Sigmoid colon (tissue), 7 donors: ENCODE data around the gene GRIK4. TPM values are rescaled to one million over a fixed set of nuclear protein-coding genes. Genes with fewer than 3 reads are reported as not detected.

Experiments used
- DNase-seq: peaks from one replicate; pipeline ENCODE4 v3.0.0-alpha.2; 2019
- H3K27ac ChIP-seq, 4 donors: fragments of 200-600 bp; sonication (generic); one replicate each; pipeline ENCODE4 v1.5.1; 2016 to 2019; ENCODE audit warnings: mild to moderate bottlenecking in 1 of 4
- H3K27me3 ChIP-seq, 3 donors: fragments of 200-600 bp; sonication (generic); one replicate each; pipeline ENCODE4 v1.5.1; 2019; ENCODE audit warnings: mild to moderate bottlenecking in 1 of 3
- H3K36me3 ChIP-seq, 4 donors: fragments of 200-600 bp; sonication (generic); one replicate each; pipeline ENCODE4 v1.5.1; 2016 to 2019
- H3K4me1 ChIP-seq, 4 donors: fragments of 200-600 bp; sonication (generic); one replicate each; pipeline ENCODE4 v1.5.1; 2017 to 2019
- H3K4me3 ChIP-seq, 4 donors: fragments of 200-600 bp; sonication (generic); one replicate each; pipeline ENCODE4 v1.5.1; 2017 to 2019; ENCODE audit warnings: mild to moderate bottlenecking in 2 of 4, moderate library complexity in 1 of 4
- H3K9me3 ChIP-seq, 4 donors: fragments of 200-600 bp in 3 of 4; sonication (generic) in 3 of 4; one replicate each; pipeline versions ENCODE4 v1.5.1 to v1.6.1; 2013 to 2019
- EP300 ChIP-seq, 4 donors: sonication (generic); formaldehyde crosslinking; IDR thresholded peaks; one replicate each; pipeline ENCODE4 v1.6.1; 2017; ENCODE audit warnings: antibody characterized with exemption in 4 of 4
- POLR2A ChIP-seq, 2 donors: fragments of 450-650 bp; IDR thresholded peaks; one replicate each; pipeline ENCODE4 v1.6.1; 2016; ENCODE audit warnings: antibody characterized with exemption in 2 of 2, mild to moderate bottlenecking in 2 of 2, moderate library complexity in 2 of 2
- POLR2AphosphoS5 ChIP-seq, 4 donors: sonication (generic); formaldehyde crosslinking; IDR thresholded peaks; one replicate each; pipeline ENCODE4 v1.6.1; 2017; ENCODE audit warnings: antibody characterized with exemption in 4 of 4
- WGBS, 2 donors: extraction: QIAGEN DNeasy Blood & Tissue Kit; methylation state at CpG; one replicate each; pipeline ENCODE4 v1.1.7; 2013; 5-methylcytosine and 5-hydroxymethylcytosine counted together
- intact Hi-C: fragments of 100-400 bp; cut with DNase I; formaldehyde crosslinking; loops from one replicate; pipeline ENCODE4 v1.15.1; 2023
- polyA plus RNA-seq, 3 donors: library from polyadenylated mRNA; stranded (reverse); fragments of 200-250 nt; gene quantifications; one replicate each; pipeline ENCODE4 v1.2.3, GENCODE V29; 2013
- total RNA-seq, 4 donors: library from RNA; depleted of rRNA; stranded (reverse); fragments of >200 nt; gene quantifications; one replicate each; pipeline ENCODE4 v1.1.0, GENCODE V29; 2016
- TF ChIP-seq, protein P1 (sequence below), 4 experiments: fragments of 450-650 bp in 3 of 4; fragments of 200-600 bp in 1 of 4; IDR thresholded peaks; one replicate each; pipeline ENCODE4 v1.5.1; 2016 to 2019; ENCODE audit warnings: antibody characterized with exemption in 4 of 4, mild to moderate bottlenecking in 3 of 4, moderate library complexity in 2 of 4
- donor health status: healthy with polysubstance abuse.
- donor health status: Bipolar disorder and iron deficiency.
- donor health status: healthy.

Gene GRIK4
- total and polyA plus RNA-seq, 7 donors, result 0.10 to 0.36 (median 0.27) TPM; not detected in 4

DNA sequence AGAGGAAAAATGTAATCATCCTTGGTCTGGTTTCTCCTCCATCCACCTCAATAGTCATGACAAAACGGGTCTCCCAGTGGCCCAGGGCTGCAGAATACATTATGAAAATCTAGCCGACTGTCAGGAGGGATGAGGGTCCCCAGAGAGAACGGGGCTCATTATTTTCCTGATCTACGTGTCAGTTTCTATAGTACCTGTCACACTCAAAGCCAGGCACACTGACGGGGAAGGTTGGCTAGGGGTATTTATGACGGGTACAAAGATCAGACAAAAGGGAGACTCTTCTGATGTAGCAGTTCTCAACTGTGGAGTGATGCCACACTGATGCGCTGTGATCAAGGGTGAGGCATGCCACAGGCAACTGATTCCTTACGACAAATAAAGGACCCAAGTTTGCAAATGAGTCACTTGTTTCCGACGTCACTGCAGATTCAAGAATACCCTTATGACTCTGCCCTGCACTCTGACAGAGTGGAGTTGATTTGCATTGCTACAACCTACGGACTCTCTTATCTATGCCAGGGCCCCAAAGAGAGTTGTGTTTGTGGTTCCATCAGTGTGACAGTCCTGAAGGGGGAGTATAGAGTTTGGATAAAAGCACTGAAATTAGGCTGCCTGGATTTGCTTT, 324.2 kb downstream of the GRIK4 start:
- H3K27me3 ChIP-seq, result peaks cover 0 to 11% (median 4%) of the 10 kb centered on the region in 3 donors
- no peak overlapping the region for H3K4me3 ChIP-seq
- TF ChIP-seq EP300 (IDR thresholded peaks at IDR 0.05), result no peak
- no peak for DNase-seq
- intact Hi-C loops, result no loop called here
- no peak overlapping the region for H3K27ac ChIP-seq
- no peaks in the 10 kb centered on the region for H3K9me3 ChIP-seq
- H3K36me3 ChIP-seq, result no peaks in the 10 kb centered on the region
- 78 to 81% methylated on average over 11 of the region's 11 CpGs for WGBS, 2 donors
- no peaks in the 10 kb centered on the region for H3K4me1 ChIP-seq

- H3K27ac ChIP-seq, result no peak overlapping the region
- 52 to 88% methylated on average over 4 of the region's 4 CpGs for WGBS, 2 donors
- DNase-seq, result no peak
- no peak for TF ChIP-seq EP300 (IDR thresholded peaks at IDR 0.05)
- TF ChIP-seq POLR2A (IDR thresholded peaks at IDR 0.05), result no peak
- TF ChIP-seq POLR2AphosphoS5 (IDR thresholded peaks at IDR 0.05), result no peak
- TF ChIP-seq, protein P1, sequence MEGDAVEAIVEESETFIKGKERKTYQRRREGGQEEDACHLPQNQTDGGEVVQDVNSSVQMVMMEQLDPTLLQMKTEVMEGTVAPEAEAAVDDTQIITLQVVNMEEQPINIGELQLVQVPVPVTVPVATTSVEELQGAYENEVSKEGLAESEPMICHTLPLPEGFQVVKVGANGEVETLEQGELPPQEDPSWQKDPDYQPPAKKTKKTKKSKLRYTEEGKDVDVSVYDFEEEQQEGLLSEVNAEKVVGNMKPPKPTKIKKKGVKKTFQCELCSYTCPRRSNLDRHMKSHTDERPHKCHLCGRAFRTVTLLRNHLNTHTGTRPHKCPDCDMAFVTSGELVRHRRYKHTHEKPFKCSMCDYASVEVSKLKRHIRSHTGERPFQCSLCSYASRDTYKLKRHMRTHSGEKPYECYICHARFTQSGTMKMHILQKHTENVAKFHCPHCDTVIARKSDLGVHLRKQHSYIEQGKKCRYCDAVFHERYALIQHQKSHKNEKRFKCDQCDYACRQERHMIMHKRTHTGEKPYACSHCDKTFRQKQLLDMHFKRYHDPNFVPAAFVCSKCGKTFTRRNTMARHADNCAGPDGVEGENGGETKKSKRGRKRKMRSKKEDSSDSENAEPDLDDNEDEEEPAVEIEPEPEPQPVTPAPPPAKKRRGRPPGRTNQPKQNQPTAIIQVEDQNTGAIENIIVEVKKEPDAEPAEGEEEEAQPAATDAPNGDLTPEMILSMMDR (IDR thresholded peaks at IDR 0.05), result no peak
- intact Hi-C loops, result no loop called here
- peaks cover 0 to 4% (median 2%) of the 10 kb centered on the region in 3 donors for H3K27me3 ChIP-seq
- no peak overlapping the region for H3K4me3 ChIP-seq
- no peaks in the 10 kb centered on the region for H3K9me3 ChIP-seq
- H3K36me3 ChIP-seq, result no peaks in the 10 kb centered on the region
- no peaks in the 10 kb centered on the region for H3K4me1 ChIP-seq
Measured at GRCh38 chr11:120837696-120838095, 326.1 kb downstream of the GRIK4 start.

GRCh38 chr11:120839201-120839600, 327.7 kb downstream of the GRIK4 start:
- Histone ChIP-seq H3K4me3 (no peak overlapping the region), H3K4me1 (no peaks in the 10 kb centered on the region), H3K27ac (no peak overlapping the region), H3K27me3 (peaks cover 0 to 3% (median 0%) of the 10 kb centered on the region in 3 donors), H3K36me3 (no peaks in the 10 kb centered on the region), H3K9me3 (no peaks in the 10 kb centered on the region)
- TF ChIP-seq, protein P1 (IDR thresholded peaks at IDR 0.05), result no peak
- TF ChIP-seq POLR2A (IDR thresholded peaks at IDR 0.05) (no peak), EP300 (IDR thresholded peaks at IDR 0.05) (no peak)
- intact Hi-C loops, result no loop called here
- no peak for DNase-seq
- WGBS, 2 donors, result 55 to 72% methylated on average over 3 of the region's 3 CpGs

DNA sequence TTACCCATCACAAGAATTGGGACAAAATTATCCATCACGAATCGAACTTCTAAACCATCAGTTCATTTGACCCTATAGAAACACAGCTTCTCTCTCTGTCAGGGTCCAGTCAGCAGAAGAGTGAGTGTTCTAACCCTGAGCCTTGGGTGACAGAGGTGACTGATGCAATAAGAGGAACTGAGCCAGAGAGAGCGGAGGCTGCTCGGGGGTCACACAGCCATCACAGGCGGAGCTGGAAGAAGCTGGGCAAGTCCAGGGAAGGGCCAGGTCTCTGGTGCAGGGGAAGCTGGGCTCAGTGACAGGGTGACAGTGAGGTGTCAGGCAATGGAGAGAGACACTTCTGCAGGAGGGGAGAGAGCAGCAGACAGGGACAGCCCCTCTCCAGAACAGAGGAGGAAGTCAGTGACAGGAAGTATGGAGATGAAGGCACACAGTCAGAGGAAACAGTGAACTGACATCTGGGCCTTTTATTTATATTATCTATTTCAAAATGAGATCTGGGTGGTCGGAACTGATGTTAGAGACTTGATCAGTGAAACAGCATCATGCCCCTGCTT, 328.4 kb downstream of the GRIK4 start:
- Histone ChIP-seq H3K36me3 (no peaks in the 10 kb centered on the region), H3K4me3 (no peak overlapping the region), H3K9me3 (no peaks in the 10 kb centered on the region), H3K27ac (no peak overlapping the region), H3K27me3 (no peaks in the 10 kb centered on the region), H3K4me1 (no peaks in the 10 kb centered on the region)
- intact Hi-C loops, result no loop called here
- DNase-seq, result no peak
- TF ChIP-seq, protein P1 (IDR thresholded peaks at IDR 0.05), result no peak
- TF ChIP-seq EP300 (IDR thresholded peaks at IDR 0.05) (no peak), POLR2AphosphoS5 (IDR thresholded peaks at IDR 0.05) (no peak), POLR2A (IDR thresholded peaks at IDR 0.05) (no peak)
- WGBS, 2 donors, result 67 to 83% methylated on average over 6 of the region's 6 CpGs

DNA sequence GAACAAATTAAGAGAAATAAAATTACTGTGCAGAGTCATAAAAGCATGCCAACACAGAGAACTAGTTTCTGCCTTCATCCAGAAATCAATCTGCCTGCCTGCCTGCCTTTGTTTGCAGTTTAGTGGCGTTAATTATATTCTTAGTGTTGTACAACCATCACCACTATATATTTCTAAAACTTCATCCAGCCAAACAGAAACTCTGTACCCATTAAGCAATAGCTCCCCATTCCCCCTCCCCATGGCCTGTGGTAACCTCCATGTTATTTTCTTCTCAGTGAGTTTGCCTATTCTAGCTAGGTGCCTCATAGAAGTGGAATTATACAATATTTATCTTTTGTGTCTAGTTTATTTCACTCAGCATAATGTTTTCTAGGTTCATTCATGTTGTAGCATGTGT, 329.1 kb downstream of the GRIK4 start:
- intact Hi-C loops, result no loop called here
- no peak for TF ChIP-seq POLR2A (IDR thresholded peaks at IDR 0.05)
- TF ChIP-seq, protein P1 (IDR thresholded peaks at IDR 0.05), result no peak
- TF ChIP-seq POLR2AphosphoS5 (IDR thresholded peaks at IDR 0.05), result no peak
- no peak for TF ChIP-seq EP300 (IDR thresholded peaks at IDR 0.05)
- WGBS, 2 donors, result 75 to 91% methylated on average over 1 of the region's 1 CpG

More for the DNA sequence above, 329.1 kb downstream of the GRIK4 start:
- Histone ChIP-seq H3K4me3 (no peak overlapping the region), H3K9me3 (no peaks in the 10 kb centered on the region), H3K4me1 (no peaks in the 10 kb centered on the region), H3K27me3 (no peaks in the 10 kb centered on the region), H3K36me3 (no peaks in the 10 kb centered on the region), H3K27ac (no peak overlapping the region)
- DNase-seq, result no peak
